Activated T-cell treated with anti-CD3 and anti-CD28 coated beads, Interleukin-2, amount 50 U/mL, for 48 hours (primary cell): ENCODE data around the gene KIRREL3.
"Not testable (repeated sequence)": the region's sequence is repeated elsewhere in the genome, so short reads cannot be mapped to it uniquely, and the experiment has no call there.

ENCODE experiments used
- DNase-seq, 2 experiments: peaks; one replicate each; pipeline ENCODE4 v3.0.0-alpha.2; 2020

Gene KIRREL3

GRCh38 chr11:126409620-126409985 lies 591.0 kb downstream of the KIRREL3 start:
- DNase-seq: no peak

GRCh38 chr11:126408901-126409619 lies 591.5 kb downstream of the KIRREL3 start:
- no peak for DNase-seq

GRCh38 chr11:126408496-126408895 lies 592.1 kb downstream of the KIRREL3 start:
- no peak for DNase-seq

GRCh38 chr11:126407682-126408288 lies 592.8 kb downstream of the KIRREL3 start:
- no peak for DNase-seq

GRCh38 chr11:126407101-126407521 lies 593.5 kb downstream of the KIRREL3 start:
- DNase-seq: no peak

GRCh38 chr11:126406368-126406767 lies 594.2 kb downstream of the KIRREL3 start:
- no peak for DNase-seq

GRCh38 chr11:126405906-126406305 lies 594.7 kb downstream of the KIRREL3 start:
- no peak for DNase-seq

GRCh38 chr11:126405374-126405773 lies 595.2 kb downstream of the KIRREL3 start:
- DNase-seq: no peak

GRCh38 chr11:126404367-126404766 lies 596.2 kb downstream of the KIRREL3 start:
- no peak for DNase-seq

GRCh38 chr11:126403658-126404057 lies 596.9 kb downstream of the KIRREL3 start:
- DNase-seq: peak in 1 of 2 experiments; percentile 28

- no peak for DNase-seq
Observed at GRCh38 chr11:126403022-126403581, 597.5 kb downstream of the KIRREL3 start.

- no peak for DNase-seq
Observed at GRCh38 chr11:126400479-126400878, 600.1 kb downstream of the KIRREL3 start.

- no peak for DNase-seq
Observed at GRCh38 chr11:126400019-126400418, 600.6 kb downstream of the KIRREL3 start.

- DNase-seq: no peak
Observed at GRCh38 chr11:126398721-126399120, 601.8 kb downstream of the KIRREL3 start.

- DNase-seq: no peak
Observed at GRCh38 chr11:126398296-126398695, 602.3 kb downstream of the KIRREL3 start.

- DNase-seq: no peak
Observed at GRCh38 chr11:126396965-126397364, 603.6 kb downstream of the KIRREL3 start.

GRCh38 chr11:126396266-126396665 lies 604.3 kb downstream of the KIRREL3 start:
- DNase-seq: not testable (repeated sequence)

- not testable (repeated sequence) for DNase-seq
Observed at GRCh38 chr11:126395784-126396183, 604.8 kb downstream of the KIRREL3 start.

- not testable (repeated sequence) for DNase-seq
Observed at GRCh38 chr11:126394634-126395072, 605.9 kb downstream of the KIRREL3 start.

- DNase-seq: no peak
Observed at GRCh38 chr11:126394036-126394435, 606.5 kb downstream of the KIRREL3 start.

GRCh38 chr11:126393143-126393542 lies 607.4 kb downstream of the KIRREL3 start:
- DNase-seq: no peak

- no peak for DNase-seq
Observed at GRCh38 chr11:126392633-126393013, 607.9 kb downstream of the KIRREL3 start.

GRCh38 chr11:126391970-126392632 lies 608.5 kb downstream of the KIRREL3 start:
- DNase-seq: no peak
